AML-193 (cell line): ENCODE results near the gene ZNF566.
"Not testable (repeated sequence)": the region's sequence is repeated elsewhere in the genome, so short reads cannot be mapped to it uniquely, and the experiment has no call there.

Experiments used
- DNase-seq, 2 experiments: peaks; one replicate each; lab custom pipeline; 2025; lab: John Stamatoyannopoulos, UW

ZNF566 gene

GRCh38 chr19:36489118-36489919, at the start of gene ZNF566:
TSS of gene ZNF566 (minus strand) at chr19:36489561. CDS start at chr19:36476557, 13,004 bp downstream.
- peak; percentile 89 to 95 for DNase-seq

- DNase-seq: no peak
Observed at GRCh38 chr19:36528921-36529518, 39.7 kb upstream of the ZNF566 start.

GRCh38 chr19:36528194-36528920, 39.0 kb upstream of the ZNF566 start, which contains the start of gene ZNF260:
TSS of gene ZNF260 (minus strand) at chr19:36528271. CDS start at chr19:36515238, 13,033 bp downstream.
- peak; percentile 81 to 85 for DNase-seq

GRCh38 chr19:36527873-36528193, 38.5 kb upstream of the ZNF566 start:
- no peak for DNase-seq

GRCh38 chr19:36527341-36527740, 38.0 kb upstream of the ZNF566 start:
- DNase-seq: no peak

DNA sequence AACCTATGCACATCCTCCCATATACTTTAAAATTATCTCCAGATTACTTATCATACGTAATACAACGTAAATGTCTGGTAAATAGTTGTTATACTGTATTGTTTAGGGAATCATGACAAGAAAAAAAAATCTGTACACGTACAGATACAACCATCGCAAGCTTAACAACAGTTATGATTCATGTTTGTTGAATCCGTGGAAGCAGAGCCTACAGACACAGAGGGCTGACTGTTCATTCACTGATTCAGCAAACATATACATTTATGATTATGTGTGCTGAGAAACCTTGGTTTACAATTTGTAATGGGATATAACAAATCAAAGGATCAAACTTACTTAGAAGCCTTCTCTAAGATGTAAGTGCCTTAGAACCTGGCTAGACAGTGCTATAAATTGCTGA, 37.2 kb upstream of the ZNF566 start:
- DNase-seq: no peak

DNA sequence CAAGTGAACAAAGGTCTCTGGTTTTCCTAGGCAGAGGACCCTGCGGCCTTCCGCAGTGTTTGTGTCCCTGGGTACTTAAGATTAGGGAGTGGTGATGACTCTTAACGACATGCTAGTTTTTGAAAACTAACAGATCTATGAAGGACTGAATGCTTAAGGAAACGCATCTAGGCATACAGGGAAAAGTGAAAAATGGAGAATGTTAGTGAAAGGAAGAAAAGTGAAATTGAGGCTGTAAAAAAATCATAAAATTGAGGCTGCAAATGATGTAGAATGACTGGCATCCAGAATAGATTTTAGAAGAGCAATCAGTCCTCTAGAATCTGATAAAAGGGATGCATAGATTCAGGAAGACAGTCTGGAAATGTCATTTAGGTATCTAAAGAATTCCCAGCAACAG, 35.3 kb upstream of the ZNF566 start:
- no peak for DNase-seq

DNA sequence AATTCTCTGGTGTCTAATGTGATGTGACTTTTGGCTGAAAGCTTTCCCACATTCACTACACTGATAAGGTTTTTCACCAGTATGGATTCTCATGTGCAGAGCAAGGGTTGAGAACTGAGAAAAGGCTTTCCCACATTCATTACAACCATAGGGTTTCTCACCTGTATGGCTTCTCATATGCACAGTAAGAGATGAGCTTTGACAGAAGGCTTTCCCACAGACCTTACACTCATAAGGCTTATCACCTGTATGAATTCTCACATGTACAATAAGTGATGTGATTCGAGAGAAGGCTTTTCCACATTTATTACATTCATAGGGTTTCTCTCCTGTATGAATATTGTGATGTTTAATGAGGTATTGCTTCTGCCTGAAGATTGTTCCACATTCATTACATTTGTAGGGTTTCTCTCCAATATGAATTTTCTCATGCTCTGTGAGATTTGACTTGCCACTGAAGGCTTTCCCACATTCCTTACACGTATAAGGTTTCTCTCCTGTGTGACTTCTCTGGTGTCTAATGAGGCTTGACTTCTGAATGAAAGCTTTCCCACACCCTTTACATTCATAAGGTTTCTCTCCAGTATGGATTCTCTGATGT, 24.8 kb upstream of the ZNF566 start:
- DNase-seq: no peak

GRCh38 chr19:36508325-36508724, 19.0 kb upstream of the ZNF566 start:
- no peak for DNase-seq

- DNase-seq: no peak
Observed at GRCh38 chr19:36501973-36502372, 12.6 kb upstream of the ZNF566 start.

- no peak for DNase-seq
Observed at GRCh38 chr19:36497001-36497400, 7.6 kb upstream of the ZNF566 start.

DNA sequence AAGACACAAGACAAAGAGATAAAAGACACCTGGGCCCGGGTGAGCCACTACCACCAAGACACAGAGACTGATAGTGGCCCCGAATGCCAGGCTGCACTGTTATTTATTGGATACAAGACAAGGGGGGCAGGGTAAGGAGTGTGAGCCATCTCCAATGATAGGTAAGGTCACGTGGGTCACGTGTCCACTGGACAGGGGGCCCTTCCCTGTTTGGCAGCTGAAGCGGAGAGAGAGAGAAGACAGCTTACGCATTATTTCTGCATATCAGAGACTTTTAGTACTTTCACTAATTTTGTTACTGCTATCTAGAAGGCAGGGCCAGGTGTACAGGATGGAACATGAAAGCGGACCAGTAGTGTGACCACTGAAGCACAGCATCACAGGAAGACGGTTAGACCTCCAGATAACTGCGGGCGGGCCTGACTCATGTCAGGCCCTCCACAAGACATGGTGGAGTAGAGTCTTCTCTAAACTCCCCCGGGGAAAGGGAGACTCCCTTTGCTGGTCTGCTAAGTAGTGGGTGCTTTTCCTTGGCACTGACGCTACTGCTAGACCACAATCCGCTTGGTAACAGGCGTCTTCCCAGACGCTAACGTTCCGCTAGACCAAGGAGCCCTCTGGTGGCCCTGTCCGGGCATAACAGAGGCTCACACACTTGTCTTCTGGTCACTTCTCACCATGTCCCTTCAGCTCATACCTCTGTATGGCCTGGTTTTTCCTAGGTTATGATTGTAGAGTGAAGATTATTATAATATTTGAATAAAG, 3.5 kb upstream of the ZNF566 start:
- peak; percentile 1 to 6 for DNase-seq

DNA sequence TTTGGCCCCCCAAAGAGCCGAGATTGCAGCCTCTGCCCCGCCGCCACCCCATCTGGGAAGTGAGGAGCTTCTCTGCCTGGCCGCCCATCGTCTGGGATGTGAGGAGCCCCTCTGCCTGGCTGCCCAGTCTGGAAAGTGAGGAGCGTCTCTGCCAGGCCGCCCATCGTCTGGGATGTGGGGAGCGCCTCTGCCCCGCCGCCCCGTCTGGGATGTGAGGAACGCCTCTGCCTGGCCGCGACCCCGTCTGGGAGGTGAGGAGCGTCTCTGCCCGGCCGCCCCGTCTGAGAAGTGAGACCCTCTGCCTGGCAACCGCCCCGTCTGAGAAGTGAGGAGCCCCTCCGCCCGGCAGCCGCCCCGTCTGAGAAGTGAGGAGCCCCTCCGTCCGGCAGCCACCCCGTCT, 1.5 kb upstream of the ZNF566 start:
- not testable (repeated sequence) for DNase-seq

DNA sequence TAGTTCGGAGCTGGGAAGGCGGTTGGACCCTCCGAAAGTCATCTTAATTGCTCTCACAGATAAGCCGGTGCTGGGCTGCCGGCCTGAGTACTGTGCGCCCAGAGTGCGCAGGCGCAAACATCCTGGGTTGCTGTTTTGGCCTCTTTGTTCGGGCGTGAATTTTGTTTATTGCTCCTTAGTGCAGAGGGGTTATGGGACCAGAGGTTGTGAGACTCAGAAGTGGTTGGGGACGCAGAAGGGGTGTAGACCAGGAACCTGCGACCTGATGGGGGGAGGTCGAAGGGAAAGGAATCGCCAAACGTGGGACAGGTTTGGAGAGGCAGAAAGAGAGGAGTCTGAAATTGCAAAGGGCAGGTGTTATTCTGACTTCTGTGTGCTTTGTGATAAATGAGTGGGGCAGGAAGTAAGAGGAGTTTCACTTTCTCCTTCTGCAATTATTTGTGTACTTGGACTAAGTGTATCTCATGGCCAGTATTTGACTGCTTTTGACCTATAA, 607 bp upstream of the ZNF566 start:
- peak in 1 of 2 experiments; percentile 85 for DNase-seq

DNA sequence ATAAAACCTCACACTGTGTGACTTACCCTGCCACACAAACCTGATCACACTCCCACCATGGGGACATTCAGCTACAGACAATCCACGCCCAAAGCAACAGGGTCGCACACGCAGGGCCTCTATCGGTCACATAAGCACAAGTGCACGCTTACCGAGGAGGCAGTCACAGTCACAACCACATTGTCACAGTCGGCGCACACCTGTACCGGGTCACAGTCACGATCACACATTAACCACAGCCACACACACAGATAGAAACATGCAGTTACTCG, 579 bp downstream of the ZNF566 start:
- DNase-seq: peak; percentile 28 to 32

DNA sequence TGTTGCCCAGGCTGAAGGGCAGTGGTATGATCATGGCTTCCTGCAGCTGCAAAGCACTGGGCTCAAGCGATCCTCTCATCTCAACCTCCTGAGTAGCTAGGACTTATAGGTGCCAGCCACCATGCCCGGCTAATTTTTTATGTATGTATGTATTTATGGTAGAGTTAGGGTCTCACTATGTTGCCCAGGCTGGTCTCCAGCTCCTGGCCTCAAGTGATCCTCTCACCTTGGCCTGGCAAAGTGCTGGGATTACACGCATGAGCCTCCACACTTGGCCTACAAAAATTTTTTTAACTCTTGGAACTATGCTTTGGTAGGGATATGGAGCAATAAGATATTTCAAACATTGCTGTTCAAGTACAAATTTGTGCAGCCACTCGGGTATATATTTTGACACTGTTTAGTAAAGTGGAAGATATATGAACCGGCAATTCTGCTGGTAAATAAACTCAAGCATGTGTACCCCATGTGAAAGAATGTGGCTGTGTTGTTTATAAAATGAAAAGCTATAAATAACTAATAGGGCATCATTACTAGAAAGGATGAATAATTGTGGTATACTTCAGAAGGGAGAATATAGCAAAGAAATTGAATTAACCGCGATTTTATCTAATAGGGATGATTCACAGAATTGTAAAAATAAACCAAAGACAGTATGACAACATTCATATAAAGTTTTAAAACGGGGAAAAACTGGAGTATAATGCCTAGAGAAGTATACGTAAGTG, 1.1 kb downstream of the ZNF566 start:
- DNase-seq: no peak

DNA sequence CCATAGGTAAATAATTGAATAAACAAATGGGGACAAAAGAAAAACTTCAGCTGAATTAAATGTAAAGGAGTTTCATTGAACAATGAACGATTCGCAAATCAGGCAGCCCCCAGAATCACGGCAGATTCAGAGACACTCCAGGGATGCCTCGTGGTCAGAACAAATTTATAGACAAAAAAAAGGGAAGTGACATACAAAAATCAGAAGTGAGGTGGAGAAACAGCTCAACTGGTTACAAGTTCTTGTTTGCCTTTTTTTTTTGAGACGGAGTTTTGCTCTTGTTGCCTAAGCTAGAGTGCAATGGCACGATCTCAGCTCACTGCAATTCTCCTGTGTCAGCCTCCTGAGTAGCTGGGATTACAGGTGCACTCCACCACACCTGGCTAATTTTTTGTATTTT, 5.7 kb downstream of the ZNF566 start:
- DNase-seq: no peak

- DNase-seq: no peak
Observed at GRCh38 chr19:36482876-36483275, 6.5 kb downstream of the ZNF566 start.

DNA sequence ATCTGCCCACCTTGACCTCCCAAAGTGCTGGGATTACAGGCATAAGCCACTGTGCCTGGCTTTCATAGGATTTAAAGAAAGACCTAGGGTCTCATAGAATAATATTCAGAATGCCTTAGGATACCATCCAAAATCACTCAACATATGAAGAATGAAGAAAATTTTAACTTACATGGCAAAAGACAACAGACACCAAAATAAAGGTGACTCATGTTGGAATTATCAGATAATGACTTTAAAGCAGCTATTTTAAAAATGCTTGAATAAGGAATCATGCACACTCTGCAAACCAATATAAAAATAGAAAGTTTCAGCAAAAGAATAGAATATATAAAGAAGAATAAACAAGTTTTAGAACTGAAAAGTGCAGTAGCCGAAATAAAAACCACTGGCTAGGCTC, 29.3 kb downstream of the ZNF566 start:
- no peak for DNase-seq

DNA sequence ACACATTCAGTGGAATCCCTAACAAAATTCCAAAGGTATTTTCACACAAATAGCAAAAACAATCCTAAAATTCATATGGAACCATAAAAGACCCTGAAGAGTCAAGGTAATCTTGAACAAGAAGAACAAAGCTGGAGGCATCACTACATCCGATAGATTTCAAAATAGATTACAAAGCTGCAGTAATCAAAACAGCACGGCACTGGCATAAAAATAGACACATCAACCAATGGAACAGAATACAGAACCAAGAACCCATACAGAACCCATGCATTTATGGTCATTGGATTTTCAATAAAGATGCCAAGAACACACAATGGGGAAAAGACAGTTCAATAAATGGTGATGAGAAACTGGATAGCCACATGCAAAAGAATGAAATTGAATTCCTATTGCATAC, 32.5 kb downstream of the ZNF566 start:
- no peak for DNase-seq

GRCh38 chr19:36449059-36449670, 40.2 kb downstream of the ZNF566 start:
- no peak for DNase-seq
